Measurements from ENCODE around the gene ABCE1.
"Not testable (repeated sequence)": the region's sequence is repeated elsewhere in the genome, so short reads cannot be mapped to it uniquely, and the experiment has no call there.

The ABCE1 gene

GRCh38 chr4:145102619-145103018 is 4.5 kb downstream of the ABCE1 start:
- DNase-seq (ENCODE audit: low read depth in 2 of 2), result no peak

GRCh38 chr4:145103496-145103895 is 5.4 kb downstream of the ABCE1 start:
- DNase-seq (ENCODE audit: low read depth in 2 of 2), result no peak

- DNase-seq (ENCODE audit: low read depth in 2 of 2), result no peak
Observed at GRCh38 chr4:145107126-145107525, 9.0 kb downstream of the ABCE1 start.

- DNase-seq (ENCODE audit: low read depth in 2 of 2), result no peak
Observed at GRCh38 chr4:145108128-145108527, 10.0 kb downstream of the ABCE1 start.

- DNase-seq (ENCODE audit: low read depth in 2 of 2), result no peak
Observed at GRCh38 chr4:145125396-145125795, 27.3 kb downstream of the ABCE1 start.

- DNase-seq (ENCODE audit: low read depth in 2 of 2), result no peak
Observed at GRCh38 chr4:145130130-145130529, 32.0 kb downstream of the ABCE1 start.

GRCh38 chr4:145130788-145131399 is 32.8 kb downstream of the ABCE1 start:
- no peak for DNase-seq (ENCODE audit: low read depth in 2 of 2)

GRCh38 chr4:145131848-145132247 is 33.7 kb downstream of the ABCE1 start:
- no peak for DNase-seq (ENCODE audit: low read depth in 2 of 2)

GRCh38 chr4:145132511-145133098 is 34.5 kb downstream of the ABCE1 start:
- DNase-seq (ENCODE audit: low read depth in 2 of 2), result no peak

GRCh38 chr4:145136219-145136618 is 38.1 kb downstream of the ABCE1 start:
- not testable (repeated sequence) for DNase-seq (ENCODE audit: low read depth in 2 of 2)

GRCh38 chr4:145148980-145149379 is 50.9 kb downstream of the ABCE1 start:
- DNase-seq (ENCODE audit: low read depth in 2 of 2), result no peak

- DNase-seq (ENCODE audit: low read depth in 2 of 2), result no peak
Observed at GRCh38 chr4:145153181-145153903, 55.2 kb downstream of the ABCE1 start.

GRCh38 chr4:145153904-145154298 is 55.8 kb downstream of the ABCE1 start:
- DNase-seq (ENCODE audit: low read depth in 2 of 2), result no peak

GRCh38 chr4:145154573-145154972 is 56.5 kb downstream of the ABCE1 start:
- no peak for DNase-seq (ENCODE audit: low read depth in 2 of 2)

GRCh38 chr4:145155268-145155870 is 57.3 kb downstream of the ABCE1 start:
- DNase-seq (ENCODE audit: low read depth in 2 of 2), result no peak

GRCh38 chr4:145156986-145157385 is 58.9 kb downstream of the ABCE1 start:
- DNase-seq (ENCODE audit: low read depth in 2 of 2), result no peak

- no peak for DNase-seq (ENCODE audit: low read depth in 2 of 2)
Observed at GRCh38 chr4:145161549-145161948, 63.4 kb downstream of the ABCE1 start.

- DNase-seq (ENCODE audit: low read depth in 2 of 2), result no peak
Observed at GRCh38 chr4:145167887-145168286, 69.8 kb downstream of the ABCE1 start.

- DNase-seq (ENCODE audit: low read depth in 2 of 2), result no peak
Observed at GRCh38 chr4:145168581-145169187, 70.6 kb downstream of the ABCE1 start.

GRCh38 chr4:145170223-145170622 is 72.1 kb downstream of the ABCE1 start:
- DNase-seq (ENCODE audit: low read depth in 2 of 2), result no peak

- no peak for DNase-seq (ENCODE audit: low read depth in 2 of 2)
Observed at GRCh38 chr4:145171911-145172310, 73.8 kb downstream of the ABCE1 start.

Data from stimulated activated CD8-positive, alpha-beta memory T cell treated with anti-CD3 and anti-CD28 coated beads, Interleukin-2, amount 100 ng/mL, for 1 hour (primary cell).